OCI-LY3 (cell line): ENCODE data around the gene TMEM89.

Experiments
- EZH2phosphoT487 ChIP-seq: fragments of 200-600 bp; shearing (Covaris generic); IDR thresholded peaks from 2 replicates; pipeline ENCODE4 v1.6.1; 2018; ENCODE audit warnings: antibody characterized with exemption, mixed run types, low read depth
- TF ChIP-seq, protein P1 (sequence below): fragments of 200-600, 300-600 bp; sonication (generic); IDR thresholded peaks from 2 replicates; pipeline ENCODE4 v1.5.1; 2014; ENCODE audit warnings: antibody characterized with exemption, low read length, low read depth

DNA sequence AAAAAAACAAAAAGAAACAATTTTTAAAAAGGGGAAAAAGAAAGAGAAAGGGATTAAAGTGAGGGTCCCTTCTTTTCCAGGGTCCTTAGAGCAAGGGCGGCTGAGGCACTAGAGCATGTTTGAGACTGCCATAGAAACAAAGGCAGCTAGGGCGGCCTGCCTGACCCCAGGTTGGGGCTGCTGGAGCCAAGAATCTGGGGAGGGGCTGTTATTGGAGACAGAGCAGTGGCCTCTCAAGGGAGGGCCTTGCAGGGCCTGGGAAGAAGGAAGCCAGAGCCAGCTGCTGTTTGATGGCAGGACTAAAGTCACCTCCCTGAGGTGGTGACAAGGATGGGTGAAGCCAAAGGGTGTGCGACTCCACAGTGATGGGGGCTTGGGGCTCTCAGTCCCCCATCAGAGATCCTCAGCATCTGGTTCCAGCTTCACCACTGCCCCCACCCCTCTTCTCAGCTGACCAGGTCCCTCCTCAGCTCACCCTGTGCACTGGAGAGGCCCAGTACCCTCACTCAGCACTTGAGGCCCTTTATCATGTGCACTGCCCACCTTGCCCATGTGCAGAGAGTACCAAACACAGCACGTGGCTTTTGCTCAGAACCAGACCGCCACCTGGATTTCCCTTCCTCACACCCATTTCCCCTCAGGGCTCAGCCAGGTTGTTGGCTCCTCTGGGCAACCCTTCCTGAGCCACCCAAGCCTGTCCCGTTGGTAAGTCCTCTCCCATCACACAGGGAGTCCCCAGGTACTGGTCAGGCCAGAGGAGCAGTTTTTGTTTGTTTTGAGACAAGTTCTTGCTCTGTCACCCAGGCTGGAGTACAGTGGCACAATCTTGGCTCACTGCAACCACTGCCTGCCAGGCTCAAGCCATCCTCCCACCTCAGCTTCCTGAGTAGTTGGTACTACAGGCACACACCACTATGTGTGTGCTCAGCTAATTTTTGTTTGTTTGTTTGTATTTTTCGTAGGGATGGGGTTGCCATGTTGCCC lies 1.7 kb downstream of the TMEM89 start:
- TF ChIP-seq, protein P1, sequence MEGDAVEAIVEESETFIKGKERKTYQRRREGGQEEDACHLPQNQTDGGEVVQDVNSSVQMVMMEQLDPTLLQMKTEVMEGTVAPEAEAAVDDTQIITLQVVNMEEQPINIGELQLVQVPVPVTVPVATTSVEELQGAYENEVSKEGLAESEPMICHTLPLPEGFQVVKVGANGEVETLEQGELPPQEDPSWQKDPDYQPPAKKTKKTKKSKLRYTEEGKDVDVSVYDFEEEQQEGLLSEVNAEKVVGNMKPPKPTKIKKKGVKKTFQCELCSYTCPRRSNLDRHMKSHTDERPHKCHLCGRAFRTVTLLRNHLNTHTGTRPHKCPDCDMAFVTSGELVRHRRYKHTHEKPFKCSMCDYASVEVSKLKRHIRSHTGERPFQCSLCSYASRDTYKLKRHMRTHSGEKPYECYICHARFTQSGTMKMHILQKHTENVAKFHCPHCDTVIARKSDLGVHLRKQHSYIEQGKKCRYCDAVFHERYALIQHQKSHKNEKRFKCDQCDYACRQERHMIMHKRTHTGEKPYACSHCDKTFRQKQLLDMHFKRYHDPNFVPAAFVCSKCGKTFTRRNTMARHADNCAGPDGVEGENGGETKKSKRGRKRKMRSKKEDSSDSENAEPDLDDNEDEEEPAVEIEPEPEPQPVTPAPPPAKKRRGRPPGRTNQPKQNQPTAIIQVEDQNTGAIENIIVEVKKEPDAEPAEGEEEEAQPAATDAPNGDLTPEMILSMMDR: no peak
- no peak for TF ChIP-seq EZH2phosphoT487
